OCI-LY7 (cell line): Measurements from ENCODE around the gene DAB2IP.

ENCODE experiments used
- EZH2phosphoT487 ChIP-seq: fragments of 200-600 bp; sonication (generic); IDR thresholded peaks from 2 replicates; pipeline ENCODE4 v1.6.1; 2018; ENCODE audit warnings: low read depth, borderline replicate concordance, mild to moderate bottlenecking, mixed run types, antibody characterized with exemption, low read length, moderate library complexity, mixed read lengths
- TF ChIP-seq, protein P1 (sequence below): fragments of 200-600 bp; sonication (generic); conservative IDR thresholded peaks from 2 replicates; pipeline ENCODE4 v1.5.1; 2014; ENCODE audit warnings: mild to moderate bottlenecking, antibody characterized with exemption, low read length, moderate library complexity, mixed read lengths

- TF ChIP-seq, protein P1, sequence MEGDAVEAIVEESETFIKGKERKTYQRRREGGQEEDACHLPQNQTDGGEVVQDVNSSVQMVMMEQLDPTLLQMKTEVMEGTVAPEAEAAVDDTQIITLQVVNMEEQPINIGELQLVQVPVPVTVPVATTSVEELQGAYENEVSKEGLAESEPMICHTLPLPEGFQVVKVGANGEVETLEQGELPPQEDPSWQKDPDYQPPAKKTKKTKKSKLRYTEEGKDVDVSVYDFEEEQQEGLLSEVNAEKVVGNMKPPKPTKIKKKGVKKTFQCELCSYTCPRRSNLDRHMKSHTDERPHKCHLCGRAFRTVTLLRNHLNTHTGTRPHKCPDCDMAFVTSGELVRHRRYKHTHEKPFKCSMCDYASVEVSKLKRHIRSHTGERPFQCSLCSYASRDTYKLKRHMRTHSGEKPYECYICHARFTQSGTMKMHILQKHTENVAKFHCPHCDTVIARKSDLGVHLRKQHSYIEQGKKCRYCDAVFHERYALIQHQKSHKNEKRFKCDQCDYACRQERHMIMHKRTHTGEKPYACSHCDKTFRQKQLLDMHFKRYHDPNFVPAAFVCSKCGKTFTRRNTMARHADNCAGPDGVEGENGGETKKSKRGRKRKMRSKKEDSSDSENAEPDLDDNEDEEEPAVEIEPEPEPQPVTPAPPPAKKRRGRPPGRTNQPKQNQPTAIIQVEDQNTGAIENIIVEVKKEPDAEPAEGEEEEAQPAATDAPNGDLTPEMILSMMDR: no peak
- no peak for TF ChIP-seq EZH2phosphoT487
Observed at GRCh38 chr9:121826711-121827110, 175.3 kb downstream of the DAB2IP start.
